Measurements from ENCODE around the gene ZNF709. TPM values are rescaled to one million over a fixed set of nuclear protein-coding genes. Genes with fewer than 3 reads are reported as not detected.
"Not testable (repeated sequence)": the region's sequence is repeated elsewhere in the genome, so short reads cannot be mapped to it uniquely, and the experiment has no call there.

ZNF709 gene
- total RNA-seq, 4 donors from 2014 or later, result 7.6 to 9.4 (median 8.7) TPM

DNA sequence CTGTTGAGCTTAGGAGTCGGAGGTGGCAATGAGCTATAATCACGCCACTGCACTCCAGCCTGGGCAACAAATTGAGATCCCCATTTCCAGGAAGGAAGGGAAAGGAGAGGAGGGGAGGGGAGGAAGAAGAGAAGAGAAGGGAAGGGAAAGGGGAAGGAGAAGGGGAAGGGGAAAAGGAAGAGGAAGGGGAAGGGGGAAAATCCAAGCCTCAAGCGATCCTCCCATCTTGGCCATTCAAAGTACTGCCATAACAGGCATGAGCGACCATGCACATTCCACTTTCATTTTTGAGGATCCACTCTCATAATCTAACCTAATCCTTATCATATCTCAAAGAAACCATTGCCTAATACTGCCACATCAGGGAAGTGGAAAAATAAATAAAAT lies 58.7 kb downstream of the ZNF709 start:
- no peak for TF ChIP-seq POLR2A (IDR thresholded peaks at IDR 0.05)
- TF ChIP-seq, protein P1, sequence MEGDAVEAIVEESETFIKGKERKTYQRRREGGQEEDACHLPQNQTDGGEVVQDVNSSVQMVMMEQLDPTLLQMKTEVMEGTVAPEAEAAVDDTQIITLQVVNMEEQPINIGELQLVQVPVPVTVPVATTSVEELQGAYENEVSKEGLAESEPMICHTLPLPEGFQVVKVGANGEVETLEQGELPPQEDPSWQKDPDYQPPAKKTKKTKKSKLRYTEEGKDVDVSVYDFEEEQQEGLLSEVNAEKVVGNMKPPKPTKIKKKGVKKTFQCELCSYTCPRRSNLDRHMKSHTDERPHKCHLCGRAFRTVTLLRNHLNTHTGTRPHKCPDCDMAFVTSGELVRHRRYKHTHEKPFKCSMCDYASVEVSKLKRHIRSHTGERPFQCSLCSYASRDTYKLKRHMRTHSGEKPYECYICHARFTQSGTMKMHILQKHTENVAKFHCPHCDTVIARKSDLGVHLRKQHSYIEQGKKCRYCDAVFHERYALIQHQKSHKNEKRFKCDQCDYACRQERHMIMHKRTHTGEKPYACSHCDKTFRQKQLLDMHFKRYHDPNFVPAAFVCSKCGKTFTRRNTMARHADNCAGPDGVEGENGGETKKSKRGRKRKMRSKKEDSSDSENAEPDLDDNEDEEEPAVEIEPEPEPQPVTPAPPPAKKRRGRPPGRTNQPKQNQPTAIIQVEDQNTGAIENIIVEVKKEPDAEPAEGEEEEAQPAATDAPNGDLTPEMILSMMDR (IDR thresholded peaks at IDR 0.05), result no peak
- H3K27ac ChIP-seq, result no peak overlapping the region
- peaks cover 3% of the 10 kb centered on the region in 2 donors for H3K36me3 ChIP-seq
- intact Hi-C loops (cut with DNase I), result no loop called here
- H3K27me3 ChIP-seq, result no peaks in the 10 kb centered on the region
- H3K9me3 ChIP-seq, result no peaks in the 10 kb centered on the region
- H3K4me1 ChIP-seq, result no peaks in the 10 kb centered on the region
- no peak overlapping the region for H3K4me3 ChIP-seq (replicated peaks in 1 of 3)
- no peak for DNase-seq
- 92% methylated on average over 4 of the region's 4 CpGs for WGBS, 2 donors

- Histone ChIP-seq H3K27me3 (no peaks in the 10 kb centered on the region), H3K4me3 (replicated peaks in 1 of 3) (no peak overlapping the region), H3K9me3 (no peaks in the 10 kb centered on the region), H3K4me1 (no peaks in the 10 kb centered on the region), H3K36me3 (no peaks in the 10 kb centered on the region), H3K27ac (no peak overlapping the region)
- DNase-seq, result no peak
- TF ChIP-seq POLR2A (IDR thresholded peaks at IDR 0.05), result no peak
- TF ChIP-seq, protein P1 (IDR thresholded peaks at IDR 0.05), result no peak
- intact Hi-C loops (cut with DNase I), result no loop called here
- WGBS, 2 donors, result 98% methylated on average over 2 of the region's 2 CpGs
Observed at GRCh38 chr19:12425236-12425887, 59.3 kb downstream of the ZNF709 start.

DNA sequence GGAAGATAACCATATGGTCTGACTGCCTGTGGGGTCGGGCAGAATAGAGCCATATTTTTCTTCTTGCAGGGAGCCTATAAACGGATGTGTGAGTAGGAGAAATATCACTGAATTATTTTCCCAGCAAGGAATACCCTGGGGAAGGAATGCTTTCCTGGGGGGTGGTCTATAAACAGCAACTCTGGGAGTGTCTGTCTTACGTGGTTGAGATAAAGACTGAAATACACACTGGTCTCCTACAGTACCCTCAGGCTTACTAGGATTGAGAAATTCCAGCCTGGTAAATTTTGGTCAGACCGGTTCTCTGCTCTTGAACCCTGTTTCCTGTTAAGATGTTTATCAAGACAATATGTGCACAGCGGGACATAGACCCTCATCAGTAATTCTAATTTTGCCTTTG lies 67.3 kb downstream of the ZNF709 start:
- H3K27ac ChIP-seq; H3K4me1 ChIP-seq; intact Hi-C loops (cut with DNase I); H3K4me3 ChIP-seq (replicated peaks in 1 of 3); H3K27me3 ChIP-seq; H3K36me3 ChIP-seq; H3K9me3 ChIP-seq; DNase-seq: not testable (repeated sequence)
- WGBS, 2 donors, result 91 to 95% methylated on average over 5 of the region's 5 CpGs

DNA sequence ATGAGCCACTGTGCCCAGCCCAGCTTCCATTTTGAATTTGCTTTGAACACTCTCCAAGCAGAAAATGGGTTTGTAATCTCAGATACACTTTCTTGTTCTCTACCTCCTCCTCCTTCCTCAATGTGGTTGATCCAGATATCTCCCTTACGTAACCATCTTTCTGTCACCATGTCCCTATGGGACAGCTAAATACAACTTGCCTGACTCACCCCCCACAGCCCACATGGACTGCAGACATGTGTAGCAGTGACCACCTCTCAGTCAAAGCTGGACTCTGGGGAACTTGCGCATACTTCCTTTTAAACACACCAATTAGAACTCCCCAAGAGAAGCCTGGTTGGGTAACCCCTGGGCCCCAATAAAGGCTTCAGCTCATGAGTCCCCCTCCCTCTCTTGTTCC lies 72.7 kb downstream of the ZNF709 start:
- H3K9me3 ChIP-seq, result no peaks in the 10 kb centered on the region
- TF ChIP-seq, protein P1 (IDR thresholded peaks at IDR 0.05), result no peak
- no peak for TF ChIP-seq POLR2A (IDR thresholded peaks at IDR 0.05)
- H3K27me3 ChIP-seq, result no peaks in the 10 kb centered on the region
- H3K27ac ChIP-seq, result no peak overlapping the region
- H3K4me3 ChIP-seq (replicated peaks in 1 of 3), result no peak overlapping the region
- intact Hi-C loops (cut with DNase I), result no loop called here
- H3K36me3 ChIP-seq, result no peaks in the 10 kb centered on the region
- DNase-seq, result no peak
- no peaks in the 10 kb centered on the region for H3K4me1 ChIP-seq
- WGBS, 2 donors, result 97 to 98% methylated on average over 2 of the region's 2 CpGs

Small RNA genes within 50 kb of the gene (small RNA-seq; reads per million reads assigned to genes)
- gene MTCO1P27 (not detected), gene PPIAP20 (not detected)

Other genes with a start within 250 kb of the ZNF709 start
- 10 to 100 TPM; 13.7 to 24.6 (median 19.2) TPM for gene ZNF44, start 189.9 kb downstream of the ZNF709 start, total RNA-seq
- gene ZNF563, start 151.2 kb downstream of the ZNF709 start, total RNA-seq, result 10 to 100 TPM in 3 of 4 donors, 1 to 10 TPM in 1; 9.9 to 13.7 (median 11.7) TPM
- gene ZNF442, start 119.1 kb downstream of the ZNF709 start, total RNA-seq, result 1 to 10 TPM; 3.4 to 6.3 (median 4.3) TPM
- gene ZNF799, start 83.5 kb downstream of the ZNF709 start, total RNA-seq, result 1 to 10 TPM; 4.1 to 7.7 (median 5.8) TPM
- gene ZNF443, start 43.8 kb downstream of the ZNF709 start, total RNA-seq, result 1 to 10 TPM; 4.2 to 7.0 (median 5.0) TPM
- gene ZNF564, start 66.7 kb upstream of the ZNF709 start, total RNA-seq, result 10 to 100 TPM; 19.4 to 27.3 (median 23.9) TPM
- 10 to 100 TPM; 11.3 to 28.9 (median 17.5) TPM for gene ZNF490, start 126.0 kb upstream of the ZNF709 start, total RNA-seq
- 10 to 100 TPM; 37.8 to 44.9 (median 39.5) TPM for gene ZNF791, start 126.1 kb upstream of the ZNF709 start, total RNA-seq
- 100 to 1,000 TPM in 1 of 4 donors, 10 to 100 TPM in 3; 38.0 to 106 (median 82.5) TPM for gene MAN2B1, start 181.9 kb upstream of the ZNF709 start, total RNA-seq
- gene WDR83, start 182.0 kb upstream of the ZNF709 start, total RNA-seq, result 10 to 100 TPM in 3 of 4 donors, 1 to 10 TPM in 1; 9.5 to 17.5 (median 14.3) TPM
- 100 to 1,000 TPM; 105 to 122 (median 115) TPM for gene DHPS, start 197.1 kb upstream of the ZNF709 start, total RNA-seq
- not detected for gene GNG14, start 203.2 kb upstream of the ZNF709 start, total RNA-seq
- 10 to 100 TPM in 2 of 4 donors, 1 to 10 TPM in 2; 5.9 to 13.7 (median 11.3) TPM for gene FBXW9, start 211.8 kb upstream of the ZNF709 start, total RNA-seq
- gene TNPO2, start 239.1 kb upstream of the ZNF709 start, total RNA-seq, result 10 to 100 TPM; 50.8 to 59.8 (median 54.8) TPM
- gene TRIR, start 249.9 kb upstream of the ZNF709 start, total RNA-seq, result 100 to 1,000 TPM; 261 to 416 (median 329) TPM

Measured in thyroid gland (tissue), 4 donors.